Lung (tissue), 12 donors: ENCODE results near the gene MED28. TPM values are rescaled to one million over a fixed set of nuclear protein-coding genes. Genes with fewer than 3 reads are reported as not detected.
A peak's percentile ranks its signal among the peaks of the same experiment; 100 is the strongest.
"Not testable (repeated sequence)": the region's sequence is repeated elsewhere in the genome, so short reads cannot be mapped to it uniquely, and the experiment has no call there.

ENCODE experiments used
- ATAC-seq: fragments of 200-7000 bp; cut with Tn5 transposase; one replicate; pipeline ENCODE4 v1.9.1; 2020; ENCODE audit warnings: moderate number of reproducible peaks; ENCODE audit not compliant: insufficient read depth, low FRiP score
- DNase-seq, 3 donors: peaks; one replicate each; pipeline ENCODE4 v3.0.0-alpha.2; 2013 to 2017
- H3K27ac ChIP-seq, 2 donors: one replicate each; pipeline ENCODE4 v1.5.1; 2013; ENCODE audit warnings: mild to moderate bottlenecking in 2 of 2, moderate library complexity in 2 of 2, control low read depth in 1 of 2, inconsistent platforms in 1 of 2, low read depth in 1 of 2, low read length in 1 of 2
- H3K27me3 ChIP-seq, 3 donors: one replicate each; pipeline ENCODE4 v1.5.1; 2013; ENCODE audit warnings: low read length in 2 of 3; ENCODE audit not compliant: control insufficient read depth in 3 of 3, insufficient read depth in 3 of 3
- H3K36me3 ChIP-seq, 4 donors: one replicate each; pipeline ENCODE4 v1.5.1; 2013; ENCODE audit warnings: low read length in 4 of 4, mild to moderate bottlenecking in 1 of 4, moderate library complexity in 1 of 4; ENCODE audit not compliant: control insufficient read depth in 4 of 4, insufficient read depth in 4 of 4
- H3K4me1 ChIP-seq, 5 donors: one replicate each; pipeline ENCODE4 v1.5.1; 2013; ENCODE audit warnings: low read length in 5 of 5, mild to moderate bottlenecking in 2 of 5, moderate library complexity in 1 of 5; ENCODE audit not compliant: control insufficient read depth in 5 of 5, insufficient read depth in 5 of 5
- H3K4me3 ChIP-seq: one replicate; pipeline ENCODE4 v1.5.1; 2013; ENCODE audit warnings: mild to moderate bottlenecking, control low read depth, moderate library complexity
- H3K9ac ChIP-seq, 2 donors: one replicate each; pipeline ENCODE4 v1.5.1; 2013; ENCODE audit warnings: low read length in 2 of 2, control low read depth in 1 of 2; ENCODE audit not compliant: insufficient read depth in 1 of 2
- H3K9me3 ChIP-seq, 4 donors: one replicate each; pipeline ENCODE4 v1.5.1; 2013; ENCODE audit warnings: low read length in 3 of 4, mild to moderate bottlenecking in 1 of 4, moderate library complexity in 1 of 4; ENCODE audit not compliant: control insufficient read depth in 4 of 4, insufficient read depth in 3 of 4
- WGBS, 2 donors: extraction: QIAGEN DNeasy Blood & Tissue Kit; methylation state at CpG; one replicate each; pipeline ENCODE4 v1.1.7; 2013; 5-methylcytosine and 5-hydroxymethylcytosine counted together
- polyA plus RNA-seq, 2 donors: library from polyadenylated mRNA; stranded (reverse); fragments of 200-250 nt; gene quantifications; one replicate each; pipeline ENCODE4 v1.2.1, GENCODE V29; 2013
- total RNA-seq, 2 donors: library from RNA; depleted of rRNA in 1 of 2; stranded (reverse); fragments of >200 nt in 1 of 2; gene quantifications; one replicate each; pipeline ENCODE4 v1.2.1, GENCODE V29; 2014 to 2021
- TF ChIP-seq, protein P1 (sequence below): IDR thresholded peaks from 2 replicates; pipeline ENCODE4 v1.5.1; 2012; ENCODE audit warnings: mild to moderate bottlenecking; ENCODE audit errors: control extremely low read depth, extremely low read depth
- donor health status: control.
- donor health status: control.
- donor health status: Bipolar disorder and iron deficiency.
- donor health status: healthy.
- donor health status: DM: yes; HTN: yes; CAD: no.

Gene MED28
- total and polyA plus RNA-seq, 4 donors: 10.8 to 45.9 (median 33.1) TPM

DNA sequence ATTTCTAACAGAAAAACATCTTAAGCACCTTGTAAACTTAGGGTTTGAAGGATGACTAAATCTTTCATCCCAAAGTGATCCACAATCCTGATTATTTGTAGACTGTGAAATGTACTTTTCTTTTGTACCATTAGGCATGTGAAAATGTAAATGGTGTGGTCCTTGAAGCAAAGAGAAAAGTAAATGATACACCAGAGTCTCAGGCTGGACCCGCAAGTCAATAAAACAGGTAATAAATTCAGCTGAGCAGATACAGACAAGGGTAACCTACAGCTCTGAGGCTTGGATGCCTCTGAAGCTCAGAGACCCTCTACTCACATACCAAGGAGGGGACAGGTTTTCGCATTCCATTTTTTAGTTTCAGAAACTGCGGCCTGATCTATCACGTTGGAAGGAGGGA is 40.2 kb upstream of the MED28 start:
- 89 to 99% methylated on average over 4 of the region's 4 CpGs for WGBS, 2 donors
- DNase-seq: no peak
- Histone ChIP-seq H3K9ac (no peak overlapping the region), H3K36me3 (no peaks in the 10 kb centered on the region), H3K4me1 (peaks cover 6 to 19% (median 8%) of the 10 kb centered on the region in 5 donors), H3K4me3 (no peak overlapping the region), H3K27me3 (no peaks in the 10 kb centered on the region), H3K9me3 (no peaks in the 10 kb centered on the region), H3K27ac (no peak overlapping the region)
- TF ChIP-seq, protein P1, sequence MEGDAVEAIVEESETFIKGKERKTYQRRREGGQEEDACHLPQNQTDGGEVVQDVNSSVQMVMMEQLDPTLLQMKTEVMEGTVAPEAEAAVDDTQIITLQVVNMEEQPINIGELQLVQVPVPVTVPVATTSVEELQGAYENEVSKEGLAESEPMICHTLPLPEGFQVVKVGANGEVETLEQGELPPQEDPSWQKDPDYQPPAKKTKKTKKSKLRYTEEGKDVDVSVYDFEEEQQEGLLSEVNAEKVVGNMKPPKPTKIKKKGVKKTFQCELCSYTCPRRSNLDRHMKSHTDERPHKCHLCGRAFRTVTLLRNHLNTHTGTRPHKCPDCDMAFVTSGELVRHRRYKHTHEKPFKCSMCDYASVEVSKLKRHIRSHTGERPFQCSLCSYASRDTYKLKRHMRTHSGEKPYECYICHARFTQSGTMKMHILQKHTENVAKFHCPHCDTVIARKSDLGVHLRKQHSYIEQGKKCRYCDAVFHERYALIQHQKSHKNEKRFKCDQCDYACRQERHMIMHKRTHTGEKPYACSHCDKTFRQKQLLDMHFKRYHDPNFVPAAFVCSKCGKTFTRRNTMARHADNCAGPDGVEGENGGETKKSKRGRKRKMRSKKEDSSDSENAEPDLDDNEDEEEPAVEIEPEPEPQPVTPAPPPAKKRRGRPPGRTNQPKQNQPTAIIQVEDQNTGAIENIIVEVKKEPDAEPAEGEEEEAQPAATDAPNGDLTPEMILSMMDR: no peak
- ATAC-seq: no peak

DNA sequence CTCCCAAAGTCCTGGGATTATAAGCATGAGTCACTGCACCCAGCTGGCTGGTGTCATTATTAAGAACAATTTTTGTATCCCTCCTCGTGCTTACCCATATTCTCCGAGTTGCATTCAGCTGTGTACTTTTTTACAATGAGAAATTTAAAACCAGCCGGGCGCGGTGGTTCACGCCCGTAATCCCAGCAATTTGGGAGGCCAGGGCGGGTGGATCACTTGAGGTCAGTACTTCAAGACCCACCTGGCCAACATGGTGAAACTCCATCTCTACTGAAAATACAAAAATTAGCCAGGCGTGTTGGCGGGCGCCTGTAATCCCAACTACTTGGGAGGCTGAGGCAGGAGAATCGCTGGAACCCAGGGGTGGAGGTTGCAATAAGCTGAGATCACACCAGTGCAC is 39.3 kb upstream of the MED28 start:
- DNase-seq, H3K9ac ChIP-seq, H3K9me3 ChIP-seq, H3K4me3 ChIP-seq, H3K27ac ChIP-seq, ATAC-seq, H3K27me3 ChIP-seq, H3K36me3 ChIP-seq: not testable (repeated sequence)
- H3K4me1 ChIP-seq: peaks cover 6 to 19% (median 8%) of the 10 kb centered on the region in 5 donors
- 96 to 98% methylated on average over 12 of the region's 12 CpGs for WGBS, 2 donors

DNA sequence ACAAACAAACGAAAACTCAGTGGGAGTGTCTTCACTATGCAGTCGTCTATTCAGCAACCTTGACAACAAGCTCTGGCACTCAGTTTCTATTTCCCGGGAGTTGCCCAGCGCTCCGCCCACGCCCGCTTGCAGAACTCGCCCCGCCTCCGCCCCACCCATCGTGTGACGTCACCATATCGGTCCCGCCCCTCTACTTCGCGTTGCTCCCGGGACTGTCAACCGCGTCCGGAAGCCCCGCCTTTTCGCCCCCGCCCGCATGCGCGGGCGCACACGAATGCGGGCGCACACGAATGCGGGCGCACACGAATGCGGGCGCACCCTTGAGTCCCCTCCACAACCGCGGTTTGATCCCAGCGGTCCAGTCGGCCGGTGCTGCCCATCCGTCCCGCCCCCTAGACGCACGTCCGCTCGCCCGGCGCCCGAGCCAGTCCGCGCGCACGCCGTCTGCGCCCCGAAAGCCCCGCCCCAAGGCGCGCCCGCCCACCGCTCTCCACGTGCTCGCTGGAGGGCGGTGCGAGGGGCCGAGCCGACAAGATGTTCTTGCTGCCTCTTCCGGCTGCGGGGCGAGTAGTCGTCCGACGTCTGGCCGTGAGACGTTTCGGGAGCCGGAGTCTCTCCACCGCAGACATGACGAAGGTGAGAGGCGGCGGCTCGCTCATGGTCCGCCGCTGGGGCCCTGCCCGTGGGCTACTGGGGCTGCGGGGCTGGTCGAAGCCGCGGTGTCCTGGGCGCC is 37.3 kb upstream of the MED28 start, which contains the start of gene LAP3:
TSS of gene LAP3 (plus strand) at position 267 of the 733 bp plus-strand sequence. CDS start at position 535, 268 bp downstream.
- H3K4me1 ChIP-seq: peaks cover 6 to 19% (median 8%) of the 10 kb centered on the region in 5 donors
- peak within 1 kb of the TSS; percentile 87 to 94 for H3K27ac ChIP-seq
- no peaks in the 10 kb centered on the region for H3K9me3 ChIP-seq
- peak; percentile 96 for ATAC-seq
- H3K27me3 ChIP-seq: no peaks in the 10 kb centered on the region
- peak; percentile 97 to 99 (median 99) for DNase-seq
- H3K9ac ChIP-seq: peak within 1 kb of the TSS in 1 of 2 donors; percentile 69
- WGBS, 2 donors: 0 to 1% methylated on average over 88 to 91 of the region's 91 CpGs
- H3K36me3 ChIP-seq: peaks cover under 1 to 10% (median 6%) of the 10 kb centered on the region in 4 donors
- TF ChIP-seq, protein P1: no peak
- peak within 1 kb of the TSS; percentile 79 for H3K4me3 ChIP-seq

DNA sequence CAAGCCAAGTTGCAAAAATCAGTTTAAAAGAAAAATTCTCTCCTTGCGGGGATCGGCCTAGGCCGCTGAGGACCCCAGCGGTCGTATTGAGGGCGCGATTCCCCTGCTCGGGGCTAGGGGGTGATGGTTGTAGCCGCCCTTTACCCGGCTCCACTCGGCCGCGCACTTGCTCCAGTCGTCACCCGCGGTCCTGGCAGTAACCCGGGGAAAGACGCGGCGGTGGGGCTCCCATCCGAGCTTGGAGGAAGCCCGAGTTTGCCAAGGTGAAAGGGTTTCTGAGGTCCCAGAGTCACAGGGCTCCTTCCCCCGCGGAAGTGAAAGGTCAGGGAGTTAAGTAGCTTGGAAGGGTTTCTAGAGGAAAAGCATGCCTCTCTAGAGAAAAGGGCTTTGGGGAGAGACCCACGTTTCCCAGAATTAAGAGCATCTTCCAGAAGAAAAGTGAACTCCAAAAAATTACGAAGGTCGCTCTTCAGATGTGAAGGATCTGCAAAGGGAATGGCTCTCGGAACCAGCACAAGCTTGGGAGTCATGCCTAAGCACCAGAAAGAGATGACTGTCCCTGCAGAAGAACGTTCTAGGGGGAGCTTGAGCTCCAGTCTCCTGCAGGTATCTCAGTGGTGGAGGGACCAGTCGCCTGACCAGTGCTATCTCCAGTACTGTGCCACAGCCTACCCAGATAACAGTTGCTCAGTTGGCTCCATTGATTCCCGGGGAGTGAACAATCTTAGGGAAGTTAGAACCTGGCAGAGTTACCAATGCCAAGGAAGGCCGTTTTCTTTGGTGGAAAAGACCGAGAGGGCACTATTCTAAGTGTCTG is 36.6 kb upstream of the MED28 start:
- Histone ChIP-seq H3K9ac (peak overlapping the region in 1 of 2 donors; percentile 24), H3K4me3 (peak overlapping the region; percentile 79), H3K27ac (peak overlapping the region; percentile 87 to 92), H3K4me1 (peaks cover 6 to 19% (median 8%) of the 10 kb centered on the region in 5 donors), H3K27me3 (no peaks in the 10 kb centered on the region), H3K36me3 (peaks cover 5 to 12% (median 9%) of the 10 kb centered on the region in 4 donors), H3K9me3 (no peaks in the 10 kb centered on the region)
- peak; percentile 3 for ATAC-seq
- TF ChIP-seq, protein P1: no peak
- peak in 2 of 3 donors; percentile 35 to 37 for DNase-seq
- WGBS, 2 donors: 5 to 7% methylated on average over 33 of the region's 33 CpGs
